ENCODE data around the gene RAB19. TPM values are rescaled to one million over a fixed set of nuclear protein-coding genes. Genes with fewer than 3 reads are reported as not detected.

RAB19 gene
- total RNA-seq, 1 donor from 2014 or later = 3.1 TPM

GRCh38 chr7:140369294-140369693, 34.6 kb upstream of the RAB19 start:
- Histone ChIP-seq H3K9me3 (ENCODE audit: low read depth) (no peaks in the 10 kb centered on the region), H3K36me3 (no peaks in the 10 kb centered on the region), H4K20me1 (ENCODE audit: low read depth) (no peaks in the 10 kb centered on the region), H3K4me3 (no peak overlapping the region), H3K27me3 (no peaks in the 10 kb centered on the region), H3K27ac (no peak overlapping the region), H3F3A (ENCODE audit: low read depth) (peaks cover 6% of the 10 kb centered on the region), H3K79me2 (ENCODE audit: low read depth) (no peaks in the 10 kb centered on the region), H2AFZ (replicated peaks) (no peak overlapping the region), H3K9ac (no peak overlapping the region), H3K4me1 (no peaks in the 10 kb centered on the region), H3K4me2 (no peak overlapping the region)
- H3K36me3 Mint-ChIP-seq = peaks cover 13% of the 10 kb centered on the region
- no peak for DNase-seq (ENCODE audit: low spot score)
- TF ChIP-seq EZH2phosphoT487 (IDR thresholded peaks at IDR 0.05) = no peak
- no peak for TF ChIP-seq CTCF (IDR thresholded peaks at IDR 0.05)
- TF ChIP-seq EZH2 (IDR thresholded peaks at IDR 0.05) = no peak
- no peak overlapping the region for H3K4me3 Mint-ChIP-seq
- no peak overlapping the region for H3K27ac Mint-ChIP-seq
- H3K27me3 Mint-ChIP-seq (ENCODE audit: insufficient read depth, low read depth) = peaks cover 2% of the 10 kb centered on the region
- no peaks in the 10 kb centered on the region for H3K9me3 Mint-ChIP-seq
- no peaks in the 10 kb centered on the region for H3K4me1 Mint-ChIP-seq

- no peak overlapping the region for H3K4me3 ChIP-seq
- no peak overlapping the region for H2AFZ ChIP-seq (replicated peaks)
- H3K27ac ChIP-seq = no peak overlapping the region
- H3K79me2 ChIP-seq (ENCODE audit: low read depth) = no peaks in the 10 kb centered on the region
- TF ChIP-seq EZH2phosphoT487 (IDR thresholded peaks at IDR 0.05) (no peak), CTCF (IDR thresholded peaks at IDR 0.05) (no peak), EZH2 (IDR thresholded peaks at IDR 0.05) (no peak)
- no peaks in the 10 kb centered on the region for H3K27me3 ChIP-seq
- no peak overlapping the region for H3K27ac Mint-ChIP-seq
- no peaks in the 10 kb centered on the region for H3K4me1 ChIP-seq
- no peaks in the 10 kb centered on the region for H3F3A ChIP-seq (ENCODE audit: low read depth)
- H4K20me1 ChIP-seq (ENCODE audit: low read depth) = no peaks in the 10 kb centered on the region
- peaks cover 14% of the 10 kb centered on the region for H3K36me3 Mint-ChIP-seq
- H3K9ac ChIP-seq = no peak overlapping the region
- H3K4me2 ChIP-seq = no peak overlapping the region
- H3K27me3 Mint-ChIP-seq (ENCODE audit: insufficient read depth, low read depth) = peaks cover 6% of the 10 kb centered on the region
- H3K4me1 Mint-ChIP-seq = no peaks in the 10 kb centered on the region
- no peaks in the 10 kb centered on the region for H3K36me3 ChIP-seq
- DNase-seq (ENCODE audit: low spot score) = no peak
- no peak overlapping the region for H3K4me3 Mint-ChIP-seq
- H3K9me3 ChIP-seq (ENCODE audit: low read depth) = no peaks in the 10 kb centered on the region
- H3K9me3 Mint-ChIP-seq = no peaks in the 10 kb centered on the region
These were observed 28.5 kb upstream of the RAB19 start for GRCh38 chr7:140375323-140375722.

GRCh38 chr7:140375892-140376730, 27.7 kb upstream of the RAB19 start:
- Histone ChIP-seq H3K36me3 (no peaks in the 10 kb centered on the region), H2AFZ (replicated peaks) (no peak overlapping the region), H3K4me1 (no peaks in the 10 kb centered on the region), H3K9me3 (ENCODE audit: low read depth) (no peaks in the 10 kb centered on the region), H3K9ac (no peak overlapping the region), H3K4me3 (no peak overlapping the region), H3K27ac (no peak overlapping the region), H4K20me1 (ENCODE audit: low read depth) (no peaks in the 10 kb centered on the region), H3F3A (ENCODE audit: low read depth) (no peaks in the 10 kb centered on the region), H3K27me3 (no peaks in the 10 kb centered on the region), H3K4me2 (no peak overlapping the region), H3K79me2 (ENCODE audit: low read depth) (no peaks in the 10 kb centered on the region)
- no peak for DNase-seq (ENCODE audit: low spot score)
- Mint-ChIP-seq H3K4me1 (no peaks in the 10 kb centered on the region), H3K36me3 (peaks cover 14% of the 10 kb centered on the region), H3K27ac (no peak overlapping the region), H3K4me3 (no peak overlapping the region), H3K27me3 (ENCODE audit: insufficient read depth, low read depth) (peaks cover 6% of the 10 kb centered on the region), H3K9me3 (no peaks in the 10 kb centered on the region)
- TF ChIP-seq EZH2 (IDR thresholded peaks at IDR 0.05) (no peak), CTCF (IDR thresholded peaks at IDR 0.05) (no peak), EZH2phosphoT487 (IDR thresholded peaks at IDR 0.05) (no peak)
